OCI-LY3 (cell line): ENCODE measurements around the gene RNH1.

ENCODE experiments used
- CTCF ChIP-seq: fragments of 200-600, 300-600 bp; sonication (generic); IDR thresholded peaks from 2 replicates; pipeline ENCODE4 v1.5.1; 2014; ENCODE audit warnings: antibody characterized with exemption, low read length, low read depth
- EZH2phosphoT487 ChIP-seq: fragments of 200-600 bp; shearing (Covaris generic); IDR thresholded peaks from 2 replicates; pipeline ENCODE4 v1.6.1; 2018; ENCODE audit warnings: antibody characterized with exemption, mixed run types, low read depth

GRCh38 chr11:472272-472671 lies 34.8 kb downstream of the RNH1 start:
- TF ChIP-seq CTCF: no peak
- TF ChIP-seq EZH2phosphoT487: no peak
